ENCODE results near the gene IL17D.
"Not testable (repeated sequence)": the region's sequence is repeated elsewhere in the genome, so short reads cannot be mapped to it uniquely, and the experiment has no call there.

Gene IL17D

GRCh38 chr13:20719783-20720182 is 16.3 kb downstream of the IL17D start:
- DNase-seq (ENCODE audit: low spot score): no peak

- DNase-seq (ENCODE audit: low spot score): no peak
Observed at GRCh38 chr13:20720499-20720898, 17.0 kb downstream of the IL17D start.

GRCh38 chr13:20721058-20721453 is 17.6 kb downstream of the IL17D start:
- no peak for DNase-seq (ENCODE audit: low spot score)

- no peak for DNase-seq (ENCODE audit: low spot score)
Observed at GRCh38 chr13:20721454-20722357, 18.2 kb downstream of the IL17D start.

GRCh38 chr13:20727856-20728255 is 24.4 kb downstream of the IL17D start:
- DNase-seq (ENCODE audit: low spot score): no peak

- no peak for DNase-seq (ENCODE audit: low spot score)
Observed at GRCh38 chr13:20728579-20729311, 25.2 kb downstream of the IL17D start.

- no peak for DNase-seq (ENCODE audit: low spot score)
Observed at GRCh38 chr13:20729633-20730585, 26.4 kb downstream of the IL17D start.

- no peak for DNase-seq (ENCODE audit: low spot score)
Observed at GRCh38 chr13:20738616-20739015, 35.1 kb downstream of the IL17D start.

GRCh38 chr13:20740021-20740420 is 36.5 kb downstream of the IL17D start:
- no peak for DNase-seq (ENCODE audit: low spot score)

- DNase-seq (ENCODE audit: low spot score): not testable (repeated sequence)
Observed at GRCh38 chr13:20743830-20744404, 40.4 kb downstream of the IL17D start.

- no peak for DNase-seq (ENCODE audit: low spot score)
Observed at GRCh38 chr13:20749377-20749776, 45.9 kb downstream of the IL17D start.

- no peak for DNase-seq (ENCODE audit: low spot score)
Observed at GRCh38 chr13:20754009-20754408, 50.5 kb downstream of the IL17D start.

GRCh38 chr13:20760872-20761271 is 57.4 kb downstream of the IL17D start:
- DNase-seq (ENCODE audit: low spot score): no peak

GRCh38 chr13:20767309-20767943 is 63.9 kb downstream of the IL17D start:
- no peak for DNase-seq (ENCODE audit: low spot score)

GRCh38 chr13:20769091-20769490 is 65.6 kb downstream of the IL17D start:
- DNase-seq (ENCODE audit: low spot score): no peak

GRCh38 chr13:20769834-20770233 is 66.3 kb downstream of the IL17D start:
- DNase-seq (ENCODE audit: low spot score): no peak

Measured in NAMALWA (cell line).